Left cardiac atrium (tissue), 4 donors: Measurements from ENCODE around the gene CLDN12. TPM values are rescaled to one million over a fixed set of nuclear protein-coding genes. Genes with fewer than 3 reads are reported as not detected.
"Not testable (repeated sequence)": the region's sequence is repeated elsewhere in the genome, so short reads cannot be mapped to it uniquely, and the experiment has no call there.

Experiments used
- ATAC-seq, 2 donors: fragments of 200-7000 bp; cut with Tn5 transposase; one replicate each; pipeline ENCODE4 v1.9.1; 2020; ENCODE audit warnings: mild to moderate bottlenecking in 2 of 2, moderate library complexity in 2 of 2
- DNase-seq: peaks from one replicate; pipeline ENCODE4 v3.0.0-alpha.2; 2020
- intact Hi-C, 2 donors: fragments of 100-400 bp; cut with DNase I; formaldehyde crosslinking; loops; one replicate each; pipeline versions ENCODE4 v1.14.1 to v1.15.1; 2022 to 2023
- total RNA-seq, 2 donors: library from RNA; stranded (reverse); fragmentation: NEBNext Ultra II Directional; extraction: Animal tissue kit (Norgen Biotek cat#: 25700); gene quantifications; one replicate each; pipeline ENCODE4 v1.2.1, GENCODE V29; 2021
- donor health status: DM: no; HTN: yes; CAD: no.
- donor health status: DM: no; HTN: yes; CAD: no; lungs with severe emphysema.
- donor health status: DM: yes; HTN: yes; CAD: no.
- donor health status: Dilated cardiomyopathy.

CLDN12 gene
- total RNA-seq, 2 donors from 2014 or later = 31.8 to 35.5 TPM

- intact Hi-C loops = loop anchor here in 1 of 2 donors (5.0 to 10.0 kb wide), 2 partner anchors 111 to 268 kb away; no protein-coding TSS in a partner anchor
- DNase-seq (no peak), ATAC-seq (no peak)
Observed at GRCh38 chr7:90425376-90425775, 22.1 kb downstream of the CLDN12 start.

- intact Hi-C loops = loop anchor here in 1 of 2 donors (10.0 kb wide), 1 partner anchor 266 kb away; no protein-coding TSS in a partner anchor
- no peak for ATAC-seq
- no peak for DNase-seq
Observed at GRCh38 chr7:90430614-90431460, 27.6 kb downstream of the CLDN12 start.

GRCh38 chr7:90432752-90433151, 29.5 kb downstream of the CLDN12 start:
- ATAC-seq (no peak), DNase-seq (no peak)
- intact Hi-C loops = loop anchor here in 1 of 2 donors (10.0 kb wide), 1 partner anchor 268 kb away; no protein-coding TSS in a partner anchor

GRCh38 chr7:90433221-90433620, 30.0 kb downstream of the CLDN12 start:
- ATAC-seq = no peak
- intact Hi-C loops = loop anchor here in 1 of 2 donors (10.0 kb wide), 1 partner anchor 268 kb away; no protein-coding TSS in a partner anchor
- no peak for DNase-seq

- ATAC-seq = no peak
Observed at GRCh38 chr7:90445633-90446032, 42.4 kb downstream of the CLDN12 start.

GRCh38 chr7:90446137-90446899, 43.1 kb downstream of the CLDN12 start:
- intact Hi-C loops = no loop called here
- ATAC-seq = no peak
- DNase-seq = no peak

More at GRCh38 chr7:90445633-90446032, 42.4 kb downstream of the CLDN12 start:
- DNase-seq = no peak
- intact Hi-C loops = no loop called here

- intact Hi-C loops = loop anchor here in 1 of 2 donors (5.0 kb wide), 1 partner anchor 579 kb away; no protein-coding TSS in a partner anchor
- ATAC-seq (no peak), DNase-seq (no peak)
Observed at GRCh38 chr7:90453259-90453891, 50.1 kb downstream of the CLDN12 start.

GRCh38 chr7:90453931-90454330, 50.7 kb downstream of the CLDN12 start:
- ATAC-seq = no peak
- no peak for DNase-seq
- intact Hi-C loops = loop anchor here in 1 of 2 donors (5.0 kb wide), 1 partner anchor 578 kb away; no protein-coding TSS in a partner anchor

- peak; percentile 79 to 80 for ATAC-seq
Observed at GRCh38 chr7:90455163-90456030, 52.1 kb downstream of the CLDN12 start.

GRCh38 chr7:90458104-90458503, 54.8 kb downstream of the CLDN12 start:
- ATAC-seq (no peak), DNase-seq (no peak)
- intact Hi-C loops = no loop called here

More at GRCh38 chr7:90455163-90456030, 52.1 kb downstream of the CLDN12 start:
- DNase-seq = no peak
- intact Hi-C loops = no loop called here

- DNase-seq (no peak), ATAC-seq (no peak)
- intact Hi-C loops = loop anchor here in 1 of 2 donors (10.0 kb wide), 1 partner anchor 575 kb away; no protein-coding TSS in a partner anchor
Observed at GRCh38 chr7:90459888-90460287, 56.6 kb downstream of the CLDN12 start.

GRCh38 chr7:90461219-90461618, 58.0 kb downstream of the CLDN12 start:
- intact Hi-C loops = loop anchor here in 1 of 2 donors (10.0 kb wide), 1 partner anchor 574 kb away; no protein-coding TSS in a partner anchor
- ATAC-seq (peak; percentile 38 to 42), DNase-seq (no peak)

GRCh38 chr7:90463151-90463628, 59.9 kb downstream of the CLDN12 start:
- peak; percentile 24 to 59 for ATAC-seq

More at GRCh38 chr7:90463151-90463628, 59.9 kb downstream of the CLDN12 start:
- not testable (repeated sequence) for DNase-seq
- intact Hi-C loops = loop anchor here in 1 of 2 donors (10.0 kb wide), 1 partner anchor 572 kb away; no protein-coding TSS in a partner anchor

Other genes starting within 250 kb of the CLDN12 start
- 10 to 100 TPM in 1 of 2 donors, 1 to 10 TPM in 1; 6.1 to 12.0 TPM for gene STEAP1, start 249.0 kb upstream of the CLDN12 start, total RNA-seq
- 10 to 100 TPM; 22.0 to 28.2 TPM for gene STEAP2, start 191.7 kb upstream of the CLDN12 start, total RNA-seq
- 1 to 10 TPM; 3.4 to 4.5 TPM for gene CFAP69, start 158.3 kb upstream of the CLDN12 start, total RNA-seq
- gene FAM237B, start 82.2 kb upstream of the CLDN12 start, total RNA-seq = not detected
- gene GTPBP10, start 56.7 kb upstream of the CLDN12 start, total RNA-seq = 10 to 100 TPM; 17.8 to 24.3 TPM
- not detected for gene PTTG1IP2, start 66.2 kb downstream of the CLDN12 start, total RNA-seq
- gene CDK14, start 192.9 kb downstream of the CLDN12 start, total RNA-seq = 10 to 100 TPM; 35.9 to 53.5 TPM